NCI-H1436 (cell line): ENCODE results near the gene AKAP13.
A peak's percentile ranks its signal among the peaks of the same experiment; 100 is the strongest.
"Not testable (repeated sequence)": the region's sequence is repeated elsewhere in the genome, so short reads cannot be mapped to it uniquely, and the experiment has no call there.

Experiments
- DNase-seq: peaks from one replicate; lab custom pipeline; 2025; lab: John Stamatoyannopoulos, UW

The AKAP13 gene

DNA sequence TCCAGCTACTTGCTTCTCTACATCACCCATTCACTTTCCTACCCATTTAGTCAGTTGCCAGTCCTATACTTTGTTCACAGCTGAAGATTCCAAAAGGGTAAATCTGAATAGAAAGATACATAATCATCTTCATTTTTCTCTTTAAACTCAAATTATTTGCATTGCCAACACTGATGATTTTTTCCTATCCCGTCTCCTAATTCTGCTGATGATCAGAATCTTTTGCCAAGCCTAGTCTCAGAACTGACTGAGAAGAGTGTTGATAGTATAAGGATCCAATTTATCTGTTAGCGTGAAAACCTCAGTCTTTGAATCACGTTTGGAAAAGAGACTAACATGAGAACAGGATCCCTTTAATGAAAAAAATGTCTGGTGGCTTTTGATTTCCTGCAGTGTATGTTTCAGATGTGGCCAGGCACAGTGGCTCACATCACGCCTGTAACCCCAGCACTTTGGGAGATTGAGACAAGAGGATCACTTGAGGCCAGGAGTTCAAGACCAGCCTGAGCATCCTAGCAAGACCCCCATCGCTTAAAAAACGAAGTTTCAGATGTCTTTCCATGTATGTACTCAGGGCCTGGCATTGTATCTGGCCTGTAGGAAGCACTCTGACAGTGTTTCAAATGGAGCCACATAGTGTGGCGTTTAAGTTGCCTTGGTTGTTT lies 244.9 kb downstream of the AKAP13 start:
- no peak for DNase-seq

GRCh38 chr15:85625856-85626255 lies 245.5 kb downstream of the AKAP13 start:
- DNase-seq: no peak

GRCh38 chr15:85627213-85627935 lies 247.0 kb downstream of the AKAP13 start:
- DNase-seq: no peak

- DNase-seq: no peak
Measured at GRCh38 chr15:85630311-85630710, 249.9 kb downstream of the AKAP13 start.

DNA sequence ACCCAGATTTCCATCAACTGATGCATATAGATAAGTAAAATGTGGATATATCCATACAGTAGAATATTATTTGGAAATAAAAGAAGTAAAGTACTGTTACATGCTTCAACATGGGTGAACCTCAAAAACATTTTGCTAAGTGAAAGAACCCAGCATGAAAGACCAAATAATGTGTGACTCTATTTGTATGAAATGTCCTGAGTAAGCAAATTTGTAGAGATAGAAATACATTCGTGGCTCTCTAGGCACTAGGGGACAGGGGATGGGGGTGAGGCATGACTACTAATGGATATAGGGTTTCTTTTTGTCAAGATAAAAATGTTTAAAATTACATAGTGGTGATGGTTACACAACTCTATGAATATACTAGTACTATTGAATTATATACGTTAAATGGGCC lies 250.6 kb downstream of the AKAP13 start:
- no peak for DNase-seq

DNA sequence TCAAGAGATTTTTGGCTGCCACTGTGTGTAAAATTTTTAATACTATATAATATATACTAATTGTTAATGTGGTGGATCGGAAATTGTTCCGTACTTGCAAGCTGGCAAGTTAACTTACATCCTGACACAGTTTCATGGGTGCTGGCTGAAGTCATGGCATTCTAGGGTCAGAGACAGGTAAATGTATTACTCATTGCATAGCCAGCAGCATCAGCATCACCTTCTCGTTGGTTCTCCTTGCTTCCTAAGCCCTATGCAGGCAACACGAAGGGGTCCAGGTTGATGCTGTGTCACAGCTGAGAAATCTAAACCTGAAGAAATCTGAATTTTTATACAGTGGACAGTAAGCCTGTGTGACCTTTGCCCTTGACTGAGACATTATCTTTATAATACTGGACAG lies 251.6 kb downstream of the AKAP13 start:
- no peak for DNase-seq

GRCh38 chr15:85633859-85634258 lies 253.5 kb downstream of the AKAP13 start:
- DNase-seq: no peak

DNA sequence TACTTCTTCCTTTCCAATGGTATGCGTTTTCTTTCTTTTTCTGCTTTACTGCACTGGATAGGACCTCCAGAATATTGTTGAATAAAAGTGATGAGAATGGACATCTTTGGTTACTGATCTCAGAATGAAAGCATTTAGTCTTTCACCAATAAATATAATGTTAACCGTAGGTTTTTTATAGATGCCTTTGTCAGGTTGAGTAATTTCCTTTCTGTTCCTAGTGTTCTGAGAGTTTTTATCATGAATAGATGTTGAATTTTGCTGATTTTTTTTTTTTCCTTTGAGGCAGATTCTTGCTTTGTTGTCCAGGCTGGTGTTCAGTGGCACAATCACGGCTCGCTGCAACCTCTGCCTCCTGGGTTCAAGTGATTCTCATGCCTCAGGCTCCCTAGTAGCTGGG lies 255.9 kb downstream of the AKAP13 start:
- DNase-seq: no peak

- DNase-seq: no peak
Measured at GRCh38 chr15:85639752-85640381, 259.5 kb downstream of the AKAP13 start.

DNA sequence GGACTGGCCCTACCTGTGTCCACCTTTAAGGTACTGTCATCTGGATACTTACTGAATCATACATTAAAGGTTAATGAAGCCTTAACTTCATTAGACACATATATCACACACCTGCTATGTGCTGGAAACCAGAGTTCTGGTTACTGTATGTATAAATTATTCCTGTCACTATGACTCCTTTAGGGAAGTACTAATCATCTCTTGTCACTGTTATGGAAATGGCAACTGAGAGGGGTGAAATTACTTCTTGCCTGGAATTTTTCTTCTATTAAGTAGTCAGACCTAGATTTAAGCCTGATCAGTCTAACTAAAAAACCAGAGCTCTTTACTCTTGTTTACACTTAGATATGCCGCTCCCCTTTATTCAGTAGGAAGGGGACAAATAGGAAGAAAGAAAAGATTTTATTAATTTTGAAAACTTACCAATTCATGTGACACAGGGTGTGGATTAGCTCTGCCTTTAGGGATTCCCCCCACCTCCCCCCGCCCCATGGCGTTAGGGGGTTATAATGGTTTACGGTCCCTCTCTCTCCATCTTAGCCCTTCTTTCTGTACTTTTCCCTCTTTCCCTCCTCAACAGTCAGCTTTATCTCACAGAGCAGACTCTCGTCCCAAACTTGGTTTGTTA lies 261.8 kb downstream of the AKAP13 start:
- no peak for DNase-seq

DNA sequence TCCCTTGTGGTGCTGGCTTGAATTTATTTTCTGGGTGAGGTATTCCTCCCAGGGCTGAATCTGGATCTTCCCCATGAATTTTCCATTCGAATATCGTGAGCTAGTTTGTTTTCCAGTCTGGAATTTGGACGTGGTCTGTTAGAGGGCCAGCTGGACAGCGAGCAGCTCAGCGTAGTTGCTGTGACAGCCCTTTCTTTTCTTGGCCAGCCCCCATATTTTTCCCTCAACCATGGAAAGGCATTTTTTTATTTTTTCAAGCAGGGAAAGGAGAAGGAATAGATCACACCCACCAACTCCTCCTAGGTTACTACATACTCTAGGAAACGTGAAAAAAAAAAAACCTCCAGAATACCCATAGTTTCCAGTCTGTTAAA lies 262.3 kb downstream of the AKAP13 start:
- no peak for DNase-seq

DNA sequence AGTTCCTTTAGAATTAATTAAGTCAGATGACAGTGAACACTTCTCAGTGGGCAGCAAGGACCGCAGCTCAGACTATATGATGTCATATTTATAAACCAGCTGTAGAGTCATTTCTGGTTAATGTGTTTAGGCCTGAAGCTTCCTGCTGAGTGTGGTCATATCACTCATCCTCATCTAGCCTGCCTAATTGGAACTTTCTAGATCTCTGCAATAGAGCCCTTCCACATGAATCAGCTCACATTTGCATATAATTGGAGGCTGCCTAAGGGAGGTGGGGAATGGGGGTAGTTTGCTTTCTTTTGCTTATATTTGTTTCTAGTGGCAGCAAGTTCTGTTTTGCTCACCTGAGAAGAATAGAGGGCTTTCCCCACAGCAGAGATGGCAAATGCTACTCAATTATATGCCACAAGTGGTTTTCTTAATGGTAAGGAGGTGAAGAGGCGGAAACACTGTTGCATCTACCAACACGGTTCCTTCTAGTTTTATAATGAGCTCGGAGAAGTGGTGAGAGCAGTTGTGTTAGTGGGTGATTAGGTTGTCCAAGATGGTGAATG lies 266.2 kb downstream of the AKAP13 start:
- DNase-seq: peak; percentile 6

DNA sequence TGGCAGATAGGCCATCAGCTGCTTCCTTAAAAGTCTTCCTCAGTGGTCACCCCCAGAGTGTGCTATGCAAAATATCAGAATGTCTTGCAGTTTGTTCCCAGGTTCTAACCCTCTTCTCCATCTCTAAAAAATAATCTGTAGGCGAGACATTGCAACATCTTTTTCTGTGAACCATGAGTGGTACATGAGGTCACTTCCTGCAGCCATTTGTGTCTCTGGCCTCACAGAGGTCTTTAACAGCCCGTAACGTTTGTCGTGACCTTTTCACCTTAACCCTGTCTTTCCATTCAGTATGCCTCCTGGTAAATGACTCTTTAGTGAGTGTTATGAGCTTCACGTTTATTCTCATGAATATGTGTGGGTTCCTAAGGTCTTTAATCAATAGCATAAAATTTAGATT lies 269.0 kb downstream of the AKAP13 start:
- DNase-seq: no peak

DNA sequence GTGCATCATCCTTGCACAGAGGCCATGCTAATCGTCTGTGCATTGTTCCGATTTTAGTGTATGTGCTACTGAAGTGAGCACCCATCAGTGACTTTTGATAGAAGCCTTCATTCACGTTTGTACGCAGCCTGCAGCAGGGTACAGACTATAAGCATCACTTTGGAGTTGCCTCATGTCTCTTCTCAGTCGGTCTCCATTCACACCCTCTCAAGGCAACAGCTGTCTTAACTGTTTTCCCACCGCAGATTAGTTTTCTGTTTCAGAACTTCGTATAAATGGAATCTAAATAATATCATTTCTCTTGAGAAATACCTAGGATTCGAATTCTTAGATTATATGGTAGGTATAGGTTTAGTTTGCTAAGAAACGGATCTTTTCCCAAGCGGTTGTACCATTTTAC lies 271.1 kb downstream of the AKAP13 start:
- no peak for DNase-seq

DNA sequence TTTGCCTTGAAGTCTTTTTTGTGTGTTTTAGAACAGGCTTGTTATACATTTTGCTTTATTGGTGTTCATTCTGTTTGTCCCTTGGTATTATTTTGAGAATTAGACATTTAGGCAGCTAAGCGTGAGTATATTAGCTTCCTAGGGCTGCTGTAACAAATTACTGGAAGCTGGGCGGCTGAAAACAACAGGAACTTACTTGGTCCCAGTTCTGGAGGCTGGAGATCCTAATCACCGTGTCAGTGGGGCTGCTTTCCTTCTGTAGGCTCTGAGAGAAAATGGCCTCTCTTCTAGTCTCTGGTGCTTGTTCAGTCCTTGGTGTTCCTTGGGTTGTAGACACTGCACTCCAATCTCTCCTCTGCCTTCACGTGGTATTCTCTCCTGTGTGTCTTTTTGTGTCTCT lies 272.1 kb downstream of the AKAP13 start:
- no peak for DNase-seq

GRCh38 chr15:85657132-85657531 lies 276.7 kb downstream of the AKAP13 start:
- DNase-seq: no peak

- no peak for DNase-seq
Measured at GRCh38 chr15:85658816-85659215, 278.4 kb downstream of the AKAP13 start.

- DNase-seq: no peak
Measured at GRCh38 chr15:85661859-85662258, 281.5 kb downstream of the AKAP13 start.

- not testable (repeated sequence) for DNase-seq
Measured at GRCh38 chr15:85665677-85666076, 285.3 kb downstream of the AKAP13 start.

- DNase-seq: no peak
Measured at GRCh38 chr15:85667491-85668424, 287.4 kb downstream of the AKAP13 start.

DNA sequence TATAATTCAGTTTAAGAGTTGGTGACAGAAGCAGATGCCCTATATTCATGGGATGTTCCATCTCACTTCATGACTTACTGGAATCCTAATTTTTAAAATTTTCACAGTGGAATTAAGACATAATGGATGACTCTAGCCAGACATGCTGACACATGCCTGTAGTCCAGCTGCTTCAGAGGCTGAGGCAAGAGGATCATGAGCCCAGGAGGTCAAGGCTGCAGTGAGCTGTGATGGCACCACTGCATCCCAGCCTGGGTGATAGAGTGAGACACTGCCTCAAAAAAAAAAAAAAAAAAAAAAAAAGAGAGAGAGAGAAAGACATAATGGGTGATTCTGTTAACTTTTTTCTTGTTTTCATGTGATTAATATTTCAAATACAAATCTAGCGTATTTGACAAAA lies 290.8 kb downstream of the AKAP13 start:
- no peak for DNase-seq
